Measurements from ENCODE around the gene CKLF.
"Not testable (repeated sequence)": the region's sequence is repeated elsewhere in the genome, so short reads cannot be mapped to it uniquely, and the experiment has no call there.

CKLF gene

GRCh38 chr16:66572356-66572755 is 20.0 kb downstream of the CKLF start:
- DNase-seq: no peak

- DNase-seq: no peak
Observed at GRCh38 chr16:66574081-66574480, 21.7 kb downstream of the CKLF start.

GRCh38 chr16:66574531-66574930 is 22.2 kb downstream of the CKLF start:
- no peak for DNase-seq

GRCh38 chr16:66575060-66575459 is 22.7 kb downstream of the CKLF start:
- no peak for DNase-seq

- DNase-seq: no peak
Observed at GRCh38 chr16:66576296-66576695, 23.9 kb downstream of the CKLF start.

GRCh38 chr16:66578651-66579531 is 26.5 kb downstream of the CKLF start, which contains the start of gene CMTM2:
Gene CMTM2, plus strand, starts transcription at chr16:66579463. Its CDS starts 145 bp downstream, at chr16:66579608.
- no peak for DNase-seq

- no peak for DNase-seq
Observed at GRCh38 chr16:66580605-66581209, 28.3 kb downstream of the CKLF start.

- no peak for DNase-seq
Observed at GRCh38 chr16:66581246-66581952, 29.0 kb downstream of the CKLF start.

GRCh38 chr16:66585481-66586239 is 33.3 kb downstream of the CKLF start:
- DNase-seq: no peak

- DNase-seq: no peak
Observed at GRCh38 chr16:66587881-66588600, 35.7 kb downstream of the CKLF start.

GRCh38 chr16:66588981-66589713 is 36.8 kb downstream of the CKLF start:
- DNase-seq: no peak

- DNase-seq: no peak
Observed at GRCh38 chr16:66590322-66590721, 37.9 kb downstream of the CKLF start.

- no peak for DNase-seq
Observed at GRCh38 chr16:66591018-66591417, 38.6 kb downstream of the CKLF start.

GRCh38 chr16:66592241-66592640 is 39.9 kb downstream of the CKLF start:
- DNase-seq: no peak

GRCh38 chr16:66592814-66593213 is 40.4 kb downstream of the CKLF start:
- DNase-seq: no peak

- DNase-seq: no peak
Observed at GRCh38 chr16:66594739-66595138, 42.4 kb downstream of the CKLF start.

GRCh38 chr16:66596559-66596958 is 44.2 kb downstream of the CKLF start:
- DNase-seq: not testable (repeated sequence)

- DNase-seq: no peak
Observed at GRCh38 chr16:66596986-66597848, 44.8 kb downstream of the CKLF start.

- DNase-seq: no peak
Observed at GRCh38 chr16:66598111-66598510, 45.7 kb downstream of the CKLF start.

- no peak for DNase-seq
Observed at GRCh38 chr16:66599726-66600125, 47.4 kb downstream of the CKLF start.

All from NCI-H1105 (cell line).